K562 (cell line): ENCODE measurements around the gene APLNR. TPM values are rescaled to one million over a fixed set of nuclear protein-coding genes. Genes with fewer than 3 reads are reported as not detected.

Source experiments
- BRD4 ChIP-seq: fragments of 200-600 bp; sonication (generic); IDR thresholded peaks from 2 replicates; pipeline ENCODE4 v1.6.1; 2017; ENCODE audit warnings: inconsistent platforms
- ELK1 ChIP-seq: sonication (generic); formaldehyde crosslinking; IDR thresholded peaks from 2 replicates; pipeline ENCODE4 v1.8.1; 2022; ENCODE audit warnings: missing genetic modification reagents
- ESRRA ChIP-seq: fragments of 450-650 bp; IDR thresholded peaks from 2 replicates; pipeline ENCODE4 v1.6.1; 2014; ENCODE audit warnings: low read depth, mild to moderate bottlenecking, moderate library complexity, borderline replicate concordance
- ESRRB ChIP-seq: fragments of 250-450 bp; sonication (Bioruptor Pico); IDR thresholded peaks from 2 replicates; pipeline ENCODE4 v1.5.0; 2020; ENCODE audit warnings: mild to moderate bottlenecking, moderate library complexity, borderline replicate concordance
- FOXO4 ChIP-seq: fragments of 450-650 bp; formaldehyde crosslinking; IDR thresholded peaks from 2 replicates; pipeline ENCODE4 v1.4.0; 2020; ENCODE audit warnings: mild to moderate bottlenecking, moderate library complexity
- LARP7 ChIP-seq: fragments of 450-650 bp; IDR thresholded peaks from 2 replicates; pipeline ENCODE4 v1.6.1; 2016
- MCM2 ChIP-seq: fragments of 450-650 bp; IDR thresholded peaks from 2 replicates; pipeline ENCODE4 v1.6.1; 2017; ENCODE audit warnings: low read depth, mild to moderate bottlenecking
- NFIC ChIP-seq: fragments of 450-650 bp; IDR thresholded peaks from 2 replicates; pipeline ENCODE4 v1.6.1; 2017; ENCODE audit warnings: mild to moderate bottlenecking, inconsistent platforms
- RREB1 ChIP-seq: fragments of 250-450 bp; sonication (Bioruptor Pico); IDR thresholded peaks from 2 replicates; pipeline ENCODE4 v1.4.0; 2020
- SETDB1 ChIP-seq: IDR thresholded peaks from one replicate; pipeline ENCODE4 v1.6.1; 2012; ENCODE audit warnings: low read length, control low read depth, inconsistent platforms
- SLC30A9 ChIP-seq: fragments of 250-450 bp; sonication (Bioruptor Pico); IDR thresholded peaks from 2 replicates; pipeline ENCODE4 v1.8.0; 2022; ENCODE audit warnings: mild to moderate bottlenecking, moderate library complexity
- STAT5B ChIP-seq: fragments of 250-450 bp; sonication (Bioruptor Pico); IDR thresholded peaks from 2 replicates; pipeline ENCODE4 v1.8.0; 2021; ENCODE audit warnings: mild to moderate bottlenecking, inconsistent platforms
- USF2 ChIP-seq: sonication (generic); formaldehyde crosslinking; IDR thresholded peaks from 2 replicates; pipeline ENCODE4 v1.5.0; 2020; ENCODE audit warnings: missing genetic modification reagents
- XRCC5 ChIP-seq: fragments of 200-400 bp; formaldehyde crosslinking; IDR thresholded peaks from 2 replicates; pipeline ENCODE4 v1.6.1; 2017; ENCODE audit warnings: low read depth, mild to moderate bottlenecking, low read length
- YY1 ChIP-seq, 3 experiments: IDR thresholded peaks; 2 replicates each; pipeline ENCODE4 v1.6.1; 2011; ENCODE audit warnings: low read length in 2 of 3, mild to moderate bottlenecking in 2 of 3, moderate library complexity in 2 of 3, borderline replicate concordance in 1 of 3, control low read depth in 1 of 3, low read depth in 1 of 3; ENCODE audit not compliant: insufficient read depth in 3 of 3, insufficient replicate concordance in 2 of 3, control insufficient read depth in 1 of 3, insufficient read length in 1 of 3; ENCODE audit errors: extremely low read depth in 1 of 3
- ZNF143 ChIP-seq: sonication (generic); formaldehyde crosslinking; IDR thresholded peaks from 2 replicates; pipeline ENCODE4 v1.9.0; 2022; ENCODE audit warnings: mild to moderate bottlenecking, missing genetic modification reagents
- polyA plus RNA-seq, 8 experiments: library from polyadenylated mRNA; depleted of rRNA in 4 of 8; stranded (reverse) in 5 of 8; unstranded in 3 of 8; fragments of >200 nt; fragmentation: Nextera tagmentation in 2 of 8; fragmentation: Illumina TruSeq in 1 of 8; extraction: Ambion mirVana in 2 of 8; extraction: Trizol in 1 of 8; gene quantifications; 2 replicates each; pipeline versions ENCODE4 v1.2.1 to v1.2.3, GENCODE V29; 2011 to 2014; ENCODE audit warnings: inconsistent platforms in 1 of 8, missing spikeins in 1 of 8
- total RNA-seq, 7 experiments: library from RNA; depleted of rRNA in 6 of 7; stranded (reverse); fragments of >200 nt in 6 of 7; fragmentation: Illumina TruSeq in 2 of 7; extraction: Trizol in 2 of 7; gene quantifications; 2 replicates each; pipeline versions ENCODE4 v1.2.1 to v1.2.3, GENCODE V29; 2011 to 2021; ENCODE audit warnings: low replicate concordance in 1 of 7
- TF ChIP-seq, protein P1 (sequence below): fragments of 150-350 bp; conservative IDR thresholded peaks from 2 replicates; pipeline ENCODE4 v1.6.1; 2014; ENCODE audit warnings: low read length

APLNR gene
- total and polyA plus RNA-seq, 9 of the 15 experiments (the other 6 are each of a cell fraction or from before 2014, with no cell fraction given) = 0.15 to 2.0 (median 0.65) TPM

DNA sequence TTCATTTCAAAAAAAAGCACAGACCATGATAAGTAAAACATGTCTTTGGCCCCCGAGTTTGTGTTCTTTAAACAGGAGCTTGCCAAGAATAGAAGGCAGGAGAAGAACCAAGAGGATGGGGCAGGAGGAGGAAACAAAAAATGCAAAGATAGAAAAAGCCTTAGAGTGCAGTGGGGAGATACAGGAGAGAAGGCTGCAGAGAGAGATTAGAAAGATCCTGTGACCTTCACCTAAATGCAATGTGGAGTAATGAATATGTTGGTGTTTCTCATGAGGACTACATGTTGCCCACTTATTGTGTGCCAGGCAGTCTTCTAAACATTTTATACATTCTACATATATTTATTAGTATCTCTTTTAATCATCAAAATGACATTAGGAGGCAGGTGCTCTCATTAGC, 2.3 kb upstream of the APLNR start (continued):
- TF ChIP-seq SLC30A9 (CRISPR knock-in tag) = no peak
- no peak for TF ChIP-seq MCM2
- TF ChIP-seq SETDB1 = no peak
- no peak for TF ChIP-seq RREB1
- TF ChIP-seq XRCC5 = no peak
- TF ChIP-seq, protein P1, sequence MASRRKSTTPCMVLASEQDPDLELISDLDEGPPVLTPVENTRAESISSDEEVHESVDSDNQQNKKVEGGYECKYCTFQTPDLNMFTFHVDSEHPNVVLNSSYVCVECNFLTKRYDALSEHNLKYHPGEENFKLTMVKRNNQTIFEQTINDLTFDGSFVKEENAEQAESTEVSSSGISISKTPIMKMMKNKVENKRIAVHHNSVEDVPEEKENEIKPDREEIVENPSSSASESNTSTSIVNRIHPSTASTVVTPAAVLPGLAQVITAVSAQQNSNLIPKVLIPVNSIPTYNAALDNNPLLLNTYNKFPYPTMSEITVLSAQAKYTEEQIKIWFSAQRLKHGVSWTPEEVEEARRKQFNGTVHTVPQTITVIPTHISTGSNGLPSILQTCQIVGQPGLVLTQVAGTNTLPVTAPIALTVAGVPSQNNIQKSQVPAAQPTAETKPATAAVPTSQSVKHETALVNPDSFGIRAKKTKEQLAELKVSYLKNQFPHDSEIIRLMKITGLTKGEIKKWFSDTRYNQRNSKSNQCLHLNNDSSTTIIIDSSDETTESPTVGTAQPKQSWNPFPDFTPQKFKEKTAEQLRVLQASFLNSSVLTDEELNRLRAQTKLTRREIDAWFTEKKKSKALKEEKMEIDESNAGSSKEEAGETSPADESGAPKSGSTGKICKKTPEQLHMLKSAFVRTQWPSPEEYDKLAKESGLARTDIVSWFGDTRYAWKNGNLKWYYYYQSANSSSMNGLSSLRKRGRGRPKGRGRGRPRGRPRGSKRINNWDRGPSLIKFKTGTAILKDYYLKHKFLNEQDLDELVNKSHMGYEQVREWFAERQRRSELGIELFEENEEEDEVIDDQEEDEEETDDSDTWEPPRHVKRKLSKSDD = no peak
- TF ChIP-seq NFIC = peak; percentile 56
- no peak for TF ChIP-seq ELK1 (CRISPR knock-in tag)
- no peak for TF ChIP-seq BRD4
- no peak for TF ChIP-seq ESRRB (CRISPR knock-in tag)
- no peak for TF ChIP-seq YY1 (IDR thresholded peaks at IDR 0.05; ENCODE audit: borderline replicate concordance in 1 of 3, control insufficient read depth in 1 of 3, extremely low read depth in 1 of 3, insufficient read depth in 3 of 3, insufficient read length in 1 of 3, insufficient replicate concordance in 2 of 3, low read depth in 1 of 3, low read length in 2 of 3)
- TF ChIP-seq FOXO4 (CRISPR knock-in tag) = no peak
- no peak for TF ChIP-seq STAT5B (CRISPR knock-in tag)
- TF ChIP-seq ZNF143 (CRISPR knock-in tag) = no peak
- TF ChIP-seq USF2 = no peak
- TF ChIP-seq ESRRA = no peak
- TF ChIP-seq LARP7 = no peak
